ENCODE measurements around the gene TMEM30A.
A peak's percentile ranks its signal among the peaks of the same experiment; 100 is the strongest.

Gene TMEM30A

GRCh38 chr6:75236630-75237029, 48.0 kb downstream of the TMEM30A start:
- no peak overlapping the region for H3K4me3 ChIP-seq (ENCODE audit: low read length)
- TF ChIP-seq CTCF (conservative IDR thresholded peaks at IDR 0.05; ENCODE audit: low read depth, low read length), result no peak
- DNase-seq (ENCODE audit: low read depth), result no peak

- H3K4me3 ChIP-seq (ENCODE audit: low read length), result no peak overlapping the region
- TF ChIP-seq CTCF (conservative IDR thresholded peaks at IDR 0.05; ENCODE audit: low read depth, low read length), result no peak
- no peak for DNase-seq (ENCODE audit: low read depth)
Observed at GRCh38 chr6:75235271-75235670, 49.3 kb downstream of the TMEM30A start.

DNA sequence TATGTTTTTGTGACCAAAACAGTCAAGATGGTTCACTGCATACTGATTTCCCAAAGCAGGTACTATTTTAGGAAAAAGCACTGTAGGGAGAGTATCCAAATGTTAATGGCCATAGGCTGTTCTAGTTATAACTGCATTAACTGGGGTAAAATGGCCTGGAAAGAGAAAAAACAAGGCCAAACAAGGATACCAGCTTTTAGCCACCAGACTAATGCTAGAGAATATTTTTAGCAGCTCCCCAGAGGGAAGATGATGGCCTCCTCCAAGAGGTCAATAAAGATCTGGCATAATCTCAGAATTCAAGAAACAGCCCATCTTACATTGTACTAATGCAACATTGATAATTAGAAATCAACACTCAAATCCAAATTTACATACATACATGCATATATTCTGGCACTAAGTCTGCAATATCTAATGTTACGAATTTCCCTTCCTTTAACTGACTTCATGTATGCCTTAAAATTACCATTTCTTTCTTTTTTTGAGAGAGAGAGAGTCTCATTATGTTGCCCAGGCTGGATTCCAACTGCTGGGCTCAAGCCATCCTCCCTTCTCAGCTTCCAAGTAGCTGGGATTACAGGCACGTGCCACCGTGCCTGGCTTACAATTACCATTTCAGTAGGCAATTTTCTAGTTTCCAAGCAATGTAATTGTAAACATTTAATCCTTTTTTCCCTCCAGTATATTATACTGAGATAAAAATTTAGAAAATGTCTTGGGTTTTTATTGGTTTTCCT, 50.3 kb downstream of the TMEM30A start:
- TF ChIP-seq CTCF (conservative IDR thresholded peaks at IDR 0.05; ENCODE audit: low read depth, low read length), result no peak
- H3K4me3 ChIP-seq (ENCODE audit: low read length), result no peak overlapping the region
- no peak for DNase-seq (ENCODE audit: low read depth)

GRCh38 chr6:75233092-75233615, 51.4 kb downstream of the TMEM30A start:
- no peak for TF ChIP-seq CTCF (conservative IDR thresholded peaks at IDR 0.05; ENCODE audit: low read depth, low read length)
- DNase-seq (ENCODE audit: low read depth), result no peak
- no peak overlapping the region for H3K4me3 ChIP-seq (ENCODE audit: low read length)

DNA sequence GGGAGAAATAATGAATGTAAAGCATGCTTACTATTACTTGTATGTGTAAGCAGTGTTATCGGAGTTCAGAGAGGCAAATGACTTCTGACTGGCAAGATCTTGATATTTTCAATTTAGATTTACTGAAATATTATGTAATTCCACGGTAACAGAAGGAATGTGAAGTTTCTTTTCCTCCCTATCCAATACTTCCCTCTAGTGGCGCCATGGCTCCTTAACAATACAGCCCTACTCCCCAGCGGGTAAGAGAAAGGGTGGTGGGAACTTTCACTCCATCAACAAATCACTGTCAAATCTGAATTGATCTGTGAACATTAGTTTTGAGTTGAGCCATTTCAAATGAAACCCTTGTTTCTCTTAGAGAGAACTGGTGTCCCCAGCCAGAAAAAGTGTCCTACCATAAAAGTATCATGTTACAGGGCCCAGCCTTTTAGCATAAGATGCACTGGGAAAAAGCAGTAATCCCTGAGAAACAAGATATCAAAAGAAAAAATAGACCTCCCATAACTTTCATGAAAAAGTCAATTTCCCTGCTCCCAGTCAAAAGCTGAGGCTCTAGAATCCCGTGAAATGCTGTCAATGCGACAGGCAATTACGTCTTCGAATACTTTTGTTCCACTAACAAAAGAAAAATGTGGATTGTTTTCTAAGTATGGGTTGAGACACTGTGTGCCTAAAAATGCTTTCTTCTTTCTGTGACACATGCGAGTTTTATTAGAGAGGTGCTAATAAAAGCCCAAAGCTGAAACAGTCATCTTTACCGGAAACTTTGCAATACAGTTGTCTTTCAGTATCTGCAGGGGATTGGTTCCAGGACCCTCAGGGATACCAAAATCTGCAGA, 53.9 kb downstream of the TMEM30A start:
- DNase-seq (ENCODE audit: low read depth), result no peak
- H3K4me3 ChIP-seq (ENCODE audit: low read length), result no peak overlapping the region
- TF ChIP-seq CTCF (conservative IDR thresholded peaks at IDR 0.05; ENCODE audit: low read depth, low read length), result peak; percentile 86

GRCh38 chr6:75224303-75224926, 60.2 kb downstream of the TMEM30A start:
- no peak for TF ChIP-seq CTCF (conservative IDR thresholded peaks at IDR 0.05; ENCODE audit: low read depth, low read length)
- no peak overlapping the region for H3K4me3 ChIP-seq (ENCODE audit: low read length)
- DNase-seq (ENCODE audit: low read depth), result no peak

Data from retinal pigment epithelial cell (primary cell).